Endothelial cell of umbilical vein (primary cell): ENCODE measurements around the gene ZNF462. TPM values are rescaled to one million over a fixed set of nuclear protein-coding genes. Genes with fewer than 3 reads are reported as not detected.
"Not testable (repeated sequence)": the region's sequence is repeated elsewhere in the genome, so short reads cannot be mapped to it uniquely, and the experiment has no call there.

ENCODE experiments used
- BruUV-seq: library from RNA; stranded (reverse); fragments of 400-500 nt; replicated peaks from 2 replicates; lab custom pipeline; 2021; lab: Mats Ljungman, UMichigan
- CTCF ChIA-PET: fragments of 300-600, 350-600 bp; sonication (Branson Sonifier 250); formaldehyde crosslinking; loops from one replicate; lab custom pipeline; 2021; ENCODE audit warnings: antibody characterized with exemption, inconsistent platforms; lab: Charles Lee
- POLR2A ChIA-PET: fragments of 300-600, 350-600 bp; sonication (Branson Sonifier 250); formaldehyde crosslinking; loops from one replicate; lab custom pipeline; 2021; ENCODE audit warnings: antibody characterized with exemption, inconsistent platforms; lab: Charles Lee
- DNase-seq: peaks from one replicate; pipeline ENCODE4 v3.0.0-alpha.2; 2011; ENCODE audit warnings: low read depth, low spot score
- FAIRE-seq: peaks from 2 replicates; lab custom pipeline; 2011; peaks lifted over from hg19 to GRCh38; lab: Jason Lieb, UNC
- H2AFZ ChIP-seq: 2 replicates; pipeline ENCODE4 v1.6.0; 2012; ENCODE audit warnings: low read depth, low read length, control low read depth, inconsistent platforms
- H3K27ac ChIP-seq: 2 replicates; pipeline ENCODE4 v1.5.1; 2011; ENCODE audit warnings: low read depth, mild to moderate bottlenecking, control low read depth, low read length, moderate library complexity; ENCODE audit not compliant: insufficient read depth
- H3K27me3 ChIP-seq, 2 experiments: 2 replicates each; pipeline versions ENCODE4 v1.6.0 to v1.6.1; 2011; ENCODE audit warnings: low read length in 2 of 2, mixed read lengths in 1 of 2; ENCODE audit not compliant: control insufficient read depth in 2 of 2, insufficient read depth in 2 of 2
- H3K36me3 ChIP-seq, 2 experiments: 2 replicates in 1 of 2; 3 replicates in 1 of 2; pipeline ENCODE4 v1.5.1; 2011; ENCODE audit warnings: low read length in 2 of 2, mild to moderate bottlenecking in 1 of 2, moderate library complexity in 1 of 2; ENCODE audit not compliant: control insufficient read depth in 2 of 2, insufficient read depth in 2 of 2; ENCODE audit errors: extremely low read depth in 1 of 2
- H3K4me1 ChIP-seq: 3 replicates; pipeline ENCODE4 v1.5.1; 2011; ENCODE audit warnings: mild to moderate bottlenecking, low read length; ENCODE audit not compliant: control insufficient read depth, insufficient read depth; ENCODE audit errors: extremely low read depth
- H3K4me2 ChIP-seq: 2 replicates; pipeline ENCODE4 v1.6.1; 2011; ENCODE audit warnings: low read length, control low read depth, mixed read lengths; ENCODE audit not compliant: insufficient read depth
- H3K4me3 ChIP-seq, 3 experiments: fragments of 200-600 bp in 1 of 3; sonication (generic), shearing (Covaris generic) in 1 of 3; replicated peaks in 1 of 3; 2 replicates each; pipeline ENCODE4 v1.5.1; 2011 to 2016; ENCODE audit warnings: control low read depth in 3 of 3, low read length in 3 of 3, mild to moderate bottlenecking in 2 of 3, inconsistent platforms in 1 of 3, low read depth in 1 of 3, moderate library complexity in 1 of 3; ENCODE audit not compliant: insufficient read depth in 1 of 3
- H3K79me2 ChIP-seq: 2 replicates; pipeline ENCODE4 v1.6.0; 2012; ENCODE audit warnings: low read length, inconsistent platforms; ENCODE audit not compliant: control insufficient read depth, insufficient read depth
- H3K9ac ChIP-seq: replicated peaks from 2 replicates; pipeline ENCODE3; 2011; ENCODE audit warnings: low read length, control low read depth; ENCODE audit not compliant: insufficient read depth; ENCODE audit errors: extremely low read depth
- H3K9me1 ChIP-seq: replicated peaks from 3 replicates; pipeline ENCODE4 v1.6.0; 2011; ENCODE audit warnings: mild to moderate bottlenecking, low read length; ENCODE audit not compliant: control insufficient read depth, insufficient read depth; ENCODE audit errors: extremely low read depth
- H3K9me3 ChIP-seq: replicated peaks from 2 replicates; pipeline ENCODE4 v1.5.1; 2012; ENCODE audit warnings: low read length, inconsistent platforms; ENCODE audit not compliant: control insufficient read depth, insufficient read depth
- H4K20me1 ChIP-seq: replicated peaks from 2 replicates; pipeline ENCODE3; 2011; ENCODE audit warnings: mild to moderate bottlenecking, low read length; ENCODE audit not compliant: control insufficient read depth, insufficient read depth; ENCODE audit errors: extremely low read depth
- EZH2 ChIP-seq: IDR thresholded peaks from 2 replicates; pipeline ENCODE4 v1.6.1; 2012; ENCODE audit warnings: borderline replicate concordance, low read depth, mild to moderate bottlenecking, moderate library complexity, low read length, inconsistent platforms; ENCODE audit not compliant: severe bottlenecking
- GATA2 ChIP-seq: IDR thresholded peaks from 2 replicates; pipeline ENCODE4 v1.7.0; 2011; ENCODE audit warnings: low read depth, mild to moderate bottlenecking, moderate library complexity, mixed read lengths, low read length; ENCODE audit not compliant: insufficient read length, insufficient read depth
- JUN ChIP-seq: IDR thresholded peaks from 2 replicates; pipeline ENCODE4 v1.6.1; 2011; ENCODE audit warnings: borderline replicate concordance, low read depth; ENCODE audit not compliant: insufficient read length, insufficient read depth
- POLR2A ChIP-seq: IDR thresholded peaks from 2 replicates; pipeline ENCODE4 v1.6.1; 2012; ENCODE audit warnings: low read depth, mild to moderate bottlenecking, control low read depth, low read length
- POLR2AphosphoS5 ChIP-seq: IDR thresholded peaks from 2 replicates; pipeline ENCODE4 v1.6.1; 2012; ENCODE audit warnings: low read depth, mild to moderate bottlenecking, control low read depth, low read length, moderate library complexity; ENCODE audit not compliant: insufficient read depth
- dilution Hi-C: fragments of 300-500 bp; cut with MboI; formaldehyde crosslinking; loops from one replicate; pipeline ENCODE4 v1.15.0; 2019; ENCODE audit warnings: low sequenced_read_pairs; ENCODE audit not compliant: extremely low pct_ligation_motif_present
- intact Hi-C: fragments of 100-400 bp; cut with micrococcal nuclease; formaldehyde crosslinking; loops from one replicate; pipeline ENCODE4 v1.10.0; 2022
- polyA plus RNA-seq, 4 experiments: library from polyadenylated mRNA; depleted of rRNA in 3 of 4; stranded (reverse) in 3 of 4; unstranded in 1 of 4; fragments of >200 nt; gene quantifications; 2 replicates each; pipeline versions ENCODE4 v1.2.1 to v1.2.3, GENCODE V29; 2011 to 2012; ENCODE audit warnings: missing spikeins in 1 of 4
- total RNA-seq: library from RNA; stranded (reverse); gene quantifications from 2 replicates; pipeline ENCODE4 v1.2.3, GENCODE V29; 2021

Gene ZNF462
- total and polyA plus RNA-seq, 2 donors (not counting 3 experiments of a cell fraction or from before 2014, with no cell fraction given), result 6.2 to 24.7 TPM

GRCh38 chr9:106983346-106983745 lies 120.4 kb downstream of the ZNF462 start:
- TF ChIP-seq POLR2A (no peak), POLR2AphosphoS5 (no peak), GATA2 (no peak), EZH2 (no peak), JUN (no peak)
- FAIRE-seq (no peak), DNase-seq (no peak)
- dilution Hi-C loops, result no loop called here
- H4K20me1 ChIP-seq, result no peaks in the 10 kb centered on the region
- no peak overlapping the region for H3K9ac ChIP-seq
- intact Hi-C loops, result no loop called here
- no peaks in the 10 kb centered on the region for H3K79me2 ChIP-seq
- no peak overlapping the region for H3K27ac ChIP-seq
- no peak overlapping the region for H3K4me3 ChIP-seq
- POLR2A ChIA-PET, result no interaction called here
- no peaks in the 10 kb centered on the region for H3K9me3 ChIP-seq
- no peak overlapping the region for H3K4me2 ChIP-seq
- peaks cover 0 to 13% of the 10 kb centered on the region in 2 experiments for H3K36me3 ChIP-seq
- CTCF ChIA-PET, result no interaction called here
- BruUV-seq, result no TSS peak
- no peaks in the 10 kb centered on the region for H3K9me1 ChIP-seq
- H2AFZ ChIP-seq, result no peak overlapping the region
- H3K27me3 ChIP-seq, result no peaks in the 10 kb centered on the region
- H3K4me1 ChIP-seq, result no peaks in the 10 kb centered on the region

- intact Hi-C loops, result not testable (repeated sequence)
Measured at GRCh38 chr9:106989904-106990303, 126.9 kb downstream of the ZNF462 start.

More at GRCh38 chr9:106989904-106990303, 126.9 kb downstream of the ZNF462 start:
- H4K20me1 ChIP-seq, H3K4me2 ChIP-seq, dilution Hi-C loops, H3K4me1 ChIP-seq, BruUV-seq, POLR2A ChIA-PET, H3K79me2 ChIP-seq, H3K27me3 ChIP-seq, DNase-seq, FAIRE-seq, CTCF ChIA-PET, H3K27ac ChIP-seq, H3K36me3 ChIP-seq, H3K4me3 ChIP-seq, H3K9ac ChIP-seq, H3K9me3 ChIP-seq, H3K9me1 ChIP-seq, H2AFZ ChIP-seq: not testable (repeated sequence)
